ENCODE data around the gene FRYL.
"Not testable (repeated sequence)": the region's sequence is repeated elsewhere in the genome, so short reads cannot be mapped to it uniquely, and the experiment has no call there.

FRYL gene

GRCh38 chr4:48774760-48775710 lies 5.0 kb downstream of the FRYL start:
- Histone ChIP-seq H3K4me1 (ENCODE audit: insufficient read depth, low read length) (peaks cover 19% of the 10 kb centered on the region), H3K9me3 (ENCODE audit: control insufficient read depth, insufficient read depth, low read length) (no peaks in the 10 kb centered on the region), H3K9ac (ENCODE audit: low read depth, low read length) (no peak overlapping the region), H3K36me3 (ENCODE audit: insufficient read depth, low read length) (no peaks in the 10 kb centered on the region)

DNA sequence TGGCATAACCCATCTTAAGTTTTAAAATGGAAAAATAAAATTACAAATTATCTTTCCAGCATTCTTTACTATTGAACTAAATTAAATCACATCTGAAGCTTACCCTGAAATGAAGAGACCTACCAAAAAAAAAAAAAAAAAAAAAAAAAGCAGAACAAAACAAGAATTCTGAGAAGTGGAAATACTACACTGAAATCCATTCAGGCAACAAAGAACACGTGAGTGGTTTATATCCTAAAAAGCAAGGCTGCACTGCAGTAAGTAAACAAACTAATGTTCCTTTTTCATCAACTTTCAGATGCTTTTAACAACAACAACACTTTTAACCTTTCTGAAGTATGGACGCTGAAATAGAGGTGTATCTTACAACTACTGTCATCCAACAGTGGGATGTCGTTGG lies 7.5 kb downstream of the FRYL start:
- peaks cover 10% of the 10 kb centered on the region for H3K4me1 ChIP-seq (ENCODE audit: insufficient read depth, low read length)
- H3K36me3 ChIP-seq (ENCODE audit: insufficient read depth, low read length), result no peaks in the 10 kb centered on the region
- no peaks in the 10 kb centered on the region for H3K9me3 ChIP-seq (ENCODE audit: control insufficient read depth, insufficient read depth, low read length)
- no peak overlapping the region for H3K9ac ChIP-seq (ENCODE audit: low read depth, low read length)

DNA sequence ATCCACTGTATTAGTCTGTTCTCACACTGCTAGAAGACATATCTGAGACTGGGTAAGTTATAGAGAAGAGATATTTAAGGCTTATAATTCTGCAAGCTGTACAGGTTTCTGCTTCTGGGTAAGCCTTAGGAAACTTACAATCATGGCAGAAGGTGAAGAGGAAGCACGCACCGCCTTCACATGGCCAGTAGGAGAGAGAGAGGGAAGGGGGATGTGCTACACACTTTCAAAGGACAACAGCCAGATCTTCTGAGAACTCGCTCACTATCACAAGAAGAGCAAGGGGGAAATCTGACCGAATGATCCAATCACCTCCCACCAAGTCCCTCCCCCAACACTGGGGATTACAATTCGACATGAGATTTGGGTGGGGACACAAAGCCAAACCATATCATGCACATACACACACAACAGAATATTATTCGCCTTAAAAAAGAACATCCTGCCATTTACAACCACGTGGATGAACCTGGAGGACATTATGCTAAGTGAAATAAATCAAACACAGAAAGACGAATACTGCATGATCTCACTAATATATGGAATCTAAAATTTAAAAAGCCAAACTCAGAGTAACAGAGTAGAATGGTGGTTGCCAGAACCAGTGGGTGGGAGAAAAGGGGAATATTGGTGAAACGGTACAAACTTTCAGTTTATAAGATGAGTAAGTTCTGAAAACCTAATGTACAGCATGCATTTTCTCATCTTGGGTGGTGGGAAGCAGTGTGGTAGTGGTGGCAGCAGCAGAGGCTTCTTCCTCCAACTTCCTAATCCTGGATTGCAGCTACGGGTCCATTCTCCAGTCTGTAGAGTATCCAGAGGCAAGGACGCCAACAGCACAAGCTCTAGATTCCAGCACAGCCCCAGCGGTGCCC lies 12.8 kb downstream of the FRYL start:
- H3K9me3 ChIP-seq (ENCODE audit: control insufficient read depth, insufficient read depth, low read length), result no peaks in the 10 kb centered on the region
- no peaks in the 10 kb centered on the region for H3K36me3 ChIP-seq (ENCODE audit: insufficient read depth, low read length)
- no peaks in the 10 kb centered on the region for H3K4me1 ChIP-seq (ENCODE audit: insufficient read depth, low read length)
- no peak overlapping the region for H3K9ac ChIP-seq (ENCODE audit: low read depth, low read length)

- Histone ChIP-seq H3K36me3 (ENCODE audit: insufficient read depth, low read length) (no peaks in the 10 kb centered on the region), H3K9ac (ENCODE audit: low read depth, low read length) (no peak overlapping the region), H3K4me1 (ENCODE audit: insufficient read depth, low read length) (no peaks in the 10 kb centered on the region), H3K9me3 (ENCODE audit: control insufficient read depth, insufficient read depth, low read length) (no peaks in the 10 kb centered on the region)
Measured at GRCh38 chr4:48766131-48766792, 13.8 kb downstream of the FRYL start.

GRCh38 chr4:48762408-48762807 lies 17.7 kb downstream of the FRYL start:
- Histone ChIP-seq H3K9ac (ENCODE audit: low read depth, low read length) (no peak overlapping the region), H3K4me1 (ENCODE audit: insufficient read depth, low read length) (no peaks in the 10 kb centered on the region), H3K9me3 (ENCODE audit: control insufficient read depth, insufficient read depth, low read length) (no peaks in the 10 kb centered on the region), H3K36me3 (ENCODE audit: insufficient read depth, low read length) (no peaks in the 10 kb centered on the region)

GRCh38 chr4:48761286-48761685 lies 18.8 kb downstream of the FRYL start:
- Histone ChIP-seq H3K4me1 (ENCODE audit: insufficient read depth, low read length) (no peaks in the 10 kb centered on the region), H3K9me3 (ENCODE audit: control insufficient read depth, insufficient read depth, low read length) (no peaks in the 10 kb centered on the region; the same call in 1 of the 2 replicates), H3K9ac (ENCODE audit: low read depth, low read length) (no peak overlapping the region), H3K36me3 (ENCODE audit: insufficient read depth, low read length) (no peaks in the 10 kb centered on the region)

- not testable (repeated sequence) for H3K36me3 ChIP-seq (ENCODE audit: insufficient read depth, low read length); H3K9me3 ChIP-seq (ENCODE audit: control insufficient read depth, insufficient read depth, low read length); H3K9ac ChIP-seq (ENCODE audit: low read depth, low read length); H3K4me1 ChIP-seq (ENCODE audit: insufficient read depth, low read length)
Measured at GRCh38 chr4:48758703-48759102, 21.4 kb downstream of the FRYL start.

DNA sequence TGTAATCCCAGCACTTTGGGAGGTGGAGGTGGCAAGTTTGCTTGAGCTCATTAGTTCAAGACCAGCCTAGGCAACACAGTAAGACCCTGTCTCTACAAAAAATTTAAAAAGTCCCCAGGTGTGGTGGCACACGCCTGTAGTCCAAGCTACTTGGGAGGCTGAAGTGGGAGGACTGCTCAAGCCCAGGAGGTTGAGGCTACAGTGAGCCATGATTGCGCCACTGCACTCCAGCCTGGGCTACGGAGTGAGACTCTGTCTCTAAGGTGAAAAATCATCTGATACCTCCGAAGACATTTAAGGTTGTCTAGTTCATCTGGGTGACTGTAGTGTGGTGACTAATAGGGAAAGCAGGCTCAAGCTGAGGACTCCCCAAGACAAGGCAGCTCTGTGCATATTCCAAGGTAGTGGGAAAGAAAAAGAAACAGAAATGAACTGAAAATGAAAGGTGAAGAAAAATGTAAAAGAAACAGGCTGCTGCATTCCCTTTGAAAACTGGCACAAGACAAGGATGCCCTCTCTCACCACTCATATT lies 23.3 kb downstream of the FRYL start:
- H3K9ac ChIP-seq (ENCODE audit: low read depth, low read length), result no peak overlapping the region
- H3K9me3 ChIP-seq (ENCODE audit: control insufficient read depth, insufficient read depth, low read length), result no peaks in the 10 kb centered on the region; the same call in 1 of the 2 replicates
- no peaks in the 10 kb centered on the region for H3K36me3 ChIP-seq (ENCODE audit: insufficient read depth, low read length)
- no peaks in the 10 kb centered on the region for H3K4me1 ChIP-seq (ENCODE audit: insufficient read depth, low read length)

GRCh38 chr4:48755281-48755680 lies 24.8 kb downstream of the FRYL start:
- no peaks in the 10 kb centered on the region for H3K4me1 ChIP-seq (ENCODE audit: insufficient read depth, low read length)
- H3K9me3 ChIP-seq (ENCODE audit: control insufficient read depth, insufficient read depth, low read length), result no peaks in the 10 kb centered on the region; the same call in 1 of the 2 replicates
- no peaks in the 10 kb centered on the region for H3K36me3 ChIP-seq (ENCODE audit: insufficient read depth, low read length)
- H3K9ac ChIP-seq (ENCODE audit: low read depth, low read length), result no peak overlapping the region

GRCh38 chr4:48753159-48753558 lies 26.9 kb downstream of the FRYL start:
- Histone ChIP-seq H3K9ac (ENCODE audit: low read depth, low read length) (no peak overlapping the region), H3K9me3 (ENCODE audit: control insufficient read depth, insufficient read depth, low read length) (no peaks in the 10 kb centered on the region; the same call in 1 of the 2 replicates), H3K4me1 (ENCODE audit: insufficient read depth, low read length) (peaks cover 5% of the 10 kb centered on the region; the same call in 1 of the 2 replicates), H3K36me3 (ENCODE audit: insufficient read depth, low read length) (no peaks in the 10 kb centered on the region)

DNA sequence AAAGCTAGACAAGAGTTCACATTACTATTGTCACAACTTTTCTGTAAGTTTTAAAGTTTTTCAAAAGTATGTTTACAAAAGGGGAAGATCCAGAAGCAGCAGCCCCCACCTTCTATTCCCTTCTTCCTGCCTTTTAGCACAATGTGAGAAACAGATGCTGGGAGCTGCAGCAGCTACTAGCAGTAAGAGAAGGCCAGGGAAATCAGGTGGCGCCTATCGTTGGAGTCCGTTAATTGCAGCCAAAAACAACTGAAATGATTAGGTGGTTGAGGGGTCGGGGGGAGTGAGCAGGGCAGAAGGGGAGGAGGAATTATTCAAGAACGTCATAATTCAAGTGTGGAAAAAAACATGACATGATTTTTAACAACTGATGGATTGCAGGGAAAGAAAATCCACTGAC lies 27.4 kb downstream of the FRYL start:
- Histone ChIP-seq H3K9ac (ENCODE audit: low read depth, low read length) (no peak overlapping the region), H3K4me1 (ENCODE audit: insufficient read depth, low read length) (peaks cover 5% of the 10 kb centered on the region; the same call in 1 of the 2 replicates), H3K9me3 (ENCODE audit: control insufficient read depth, insufficient read depth, low read length) (no peaks in the 10 kb centered on the region; the same call in 1 of the 2 replicates), H3K36me3 (ENCODE audit: insufficient read depth, low read length) (no peaks in the 10 kb centered on the region)

DNA sequence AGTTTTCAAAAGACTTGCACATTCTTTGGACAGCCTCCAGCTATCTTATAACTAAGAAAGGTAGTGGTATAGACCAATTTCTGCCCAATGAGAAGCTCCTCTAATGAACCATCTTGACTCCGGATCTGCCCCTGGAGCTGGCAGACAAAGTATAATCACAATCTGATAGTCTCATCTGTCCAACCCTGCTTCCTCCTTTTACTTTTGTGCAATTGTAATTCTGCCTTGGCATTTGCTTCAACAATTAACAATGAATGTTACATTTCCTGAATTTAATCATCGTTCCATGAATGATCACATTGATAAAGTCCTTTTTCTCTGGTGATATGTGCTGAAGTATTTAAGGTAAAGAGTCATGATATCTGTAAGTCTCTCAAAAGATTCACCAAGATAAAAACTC lies 27.8 kb downstream of the FRYL start:
- no peaks in the 10 kb centered on the region; the same call in 1 of the 2 replicates for H3K9me3 ChIP-seq (ENCODE audit: control insufficient read depth, insufficient read depth, low read length)

DNA sequence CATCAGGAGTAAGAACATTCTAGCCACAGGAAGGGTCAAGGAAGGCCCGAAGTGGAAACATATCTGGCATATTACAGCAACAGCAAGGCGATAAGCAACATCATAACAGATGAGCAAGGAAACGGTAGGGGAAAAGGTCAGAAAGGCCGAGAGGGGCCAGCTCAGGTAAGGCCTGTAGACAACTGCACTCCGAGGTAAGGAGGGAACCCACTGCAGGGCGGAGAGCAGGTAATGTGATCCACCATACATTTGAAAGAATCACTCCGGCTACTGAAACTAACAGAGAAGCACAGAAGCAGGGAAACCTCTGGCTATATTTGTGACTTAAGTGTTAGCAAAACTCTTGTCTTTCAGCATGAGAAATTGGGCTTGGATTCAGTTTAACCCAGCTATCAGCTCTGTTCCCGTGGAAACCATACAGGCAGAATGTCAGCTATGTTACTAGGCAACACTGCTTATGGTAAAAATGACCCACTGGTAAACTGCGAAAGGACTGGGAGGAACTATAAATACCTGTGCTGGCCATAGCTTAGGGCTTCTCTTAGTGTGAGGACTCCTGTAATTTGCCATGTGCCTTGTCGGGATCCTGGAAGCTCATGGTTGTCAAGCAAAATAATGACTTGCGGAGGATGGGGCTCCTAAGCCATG lies 31.0 kb downstream of the FRYL start:
- Histone ChIP-seq H3K4me1 (ENCODE audit: insufficient read depth, low read length) (peaks cover 11% of the 10 kb centered on the region; the same call in 1 of the 2 replicates), H3K36me3 (ENCODE audit: insufficient read depth, low read length) (0 out of 2 replicates have a peak, but pooled peaks cover 2% of the 10 kb centered on the region), H3K9me3 (ENCODE audit: control insufficient read depth, insufficient read depth, low read length) (no peaks in the 10 kb centered on the region; the same call in 1 of the 2 replicates), H3K9ac (ENCODE audit: low read depth, low read length) (no peak overlapping the region)

More for the DNA sequence above, 27.8 kb downstream of the FRYL start:
- H3K36me3 ChIP-seq (ENCODE audit: insufficient read depth, low read length), result no peaks in the 10 kb centered on the region
- no peak overlapping the region for H3K9ac ChIP-seq (ENCODE audit: low read depth, low read length)
- peaks cover 5% of the 10 kb centered on the region; the same call in 1 of the 2 replicates for H3K4me1 ChIP-seq (ENCODE audit: insufficient read depth, low read length)
